ENCODE measurements around the gene BSN.

BSN gene

GRCh38 chr3:49711489-49711888 is 157.2 kb downstream of the BSN start:
- Histone ChIP-seq H3K27ac (ENCODE audit: low read depth in 2 of 2, low read length in 2 of 2) (no peak overlapping the region), H3K9me3 (ENCODE audit: control insufficient read depth in 2 of 2, low read length in 2 of 2) (no peaks in the 10 kb centered on the region), H3K27me3 (ENCODE audit: control insufficient read depth in 2 of 2, insufficient read depth in 2 of 2, low read length in 2 of 2) (no peaks in the 10 kb centered on the region), H3K4me1 (ENCODE audit: control insufficient read depth in 2 of 2, insufficient read depth in 2 of 2, low read length in 2 of 2) (no peaks in the 10 kb centered on the region), H3K9ac (ENCODE audit: low read depth in 1 of 2, low read length in 2 of 2) (no peak overlapping the region), H3K36me3 (ENCODE audit: control insufficient read depth in 2 of 2, insufficient read depth in 2 of 2, low read length in 2 of 2) (peaks cover 10 to 17% of the 10 kb centered on the region in 2 donors), H3K4me3 (ENCODE audit: low read length in 2 of 2) (no peak overlapping the region)

- no peak overlapping the region for H3K4me3 ChIP-seq (ENCODE audit: low read length in 2 of 2)
Observed at GRCh38 chr3:49712166-49712565, 157.9 kb downstream of the BSN start.

GRCh38 chr3:49712631-49713317 is 158.5 kb downstream of the BSN start:
- no peak overlapping the region for H3K9ac ChIP-seq (ENCODE audit: low read depth in 1 of 2, low read length in 2 of 2)
- H3K4me1 ChIP-seq (ENCODE audit: control insufficient read depth in 2 of 2, insufficient read depth in 2 of 2, low read length in 2 of 2) = no peaks in the 10 kb centered on the region
- H3K36me3 ChIP-seq (ENCODE audit: control insufficient read depth in 2 of 2, insufficient read depth in 2 of 2, low read length in 2 of 2) = peaks cover 9 to 10% of the 10 kb centered on the region in 2 donors
- H3K9me3 ChIP-seq (ENCODE audit: control insufficient read depth in 2 of 2, low read length in 2 of 2) = no peaks in the 10 kb centered on the region
- no peak overlapping the region for H3K27ac ChIP-seq (ENCODE audit: low read depth in 2 of 2, low read length in 2 of 2)
- H3K4me3 ChIP-seq (ENCODE audit: low read length in 2 of 2) = no peak overlapping the region
- H3K27me3 ChIP-seq (ENCODE audit: control insufficient read depth in 2 of 2, insufficient read depth in 2 of 2, low read length in 2 of 2) = no peaks in the 10 kb centered on the region

More at GRCh38 chr3:49712166-49712565, 157.9 kb downstream of the BSN start:
- Histone ChIP-seq H3K27ac (ENCODE audit: low read depth in 2 of 2, low read length in 2 of 2) (no peak overlapping the region), H3K36me3 (ENCODE audit: control insufficient read depth in 2 of 2, insufficient read depth in 2 of 2, low read length in 2 of 2) (peaks cover 10 to 11% of the 10 kb centered on the region in 2 donors), H3K9me3 (ENCODE audit: control insufficient read depth in 2 of 2, low read length in 2 of 2) (no peaks in the 10 kb centered on the region), H3K9ac (ENCODE audit: low read depth in 1 of 2, low read length in 2 of 2) (no peak overlapping the region), H3K4me1 (ENCODE audit: control insufficient read depth in 2 of 2, insufficient read depth in 2 of 2, low read length in 2 of 2) (no peaks in the 10 kb centered on the region), H3K27me3 (ENCODE audit: control insufficient read depth in 2 of 2, insufficient read depth in 2 of 2, low read length in 2 of 2) (no peaks in the 10 kb centered on the region)

- Histone ChIP-seq H3K27ac (ENCODE audit: low read depth in 2 of 2, low read length in 2 of 2) (no peak overlapping the region), H3K4me1 (ENCODE audit: control insufficient read depth in 2 of 2, insufficient read depth in 2 of 2, low read length in 2 of 2) (peaks cover 1 to 3% of the 10 kb centered on the region in 2 donors), H3K36me3 (ENCODE audit: control insufficient read depth in 2 of 2, insufficient read depth in 2 of 2, low read length in 2 of 2) (peaks cover 9 to 10% of the 10 kb centered on the region in 2 donors), H3K9ac (ENCODE audit: low read depth in 1 of 2, low read length in 2 of 2) (no peak overlapping the region), H3K4me3 (ENCODE audit: low read length in 2 of 2) (no peak overlapping the region), H3K9me3 (ENCODE audit: control insufficient read depth in 2 of 2, low read length in 2 of 2) (no peaks in the 10 kb centered on the region), H3K27me3 (ENCODE audit: control insufficient read depth in 2 of 2, insufficient read depth in 2 of 2, low read length in 2 of 2) (no peaks in the 10 kb centered on the region)
Observed at GRCh38 chr3:49713336-49714105, 159.2 kb downstream of the BSN start.

- H3K9ac ChIP-seq (ENCODE audit: low read depth in 1 of 2, low read length in 2 of 2) = no peak overlapping the region
- peaks cover 9 to 10% of the 10 kb centered on the region in 2 donors for H3K36me3 ChIP-seq (ENCODE audit: control insufficient read depth in 2 of 2, insufficient read depth in 2 of 2, low read length in 2 of 2)
Observed at GRCh38 chr3:49714728-49715550, 160.7 kb downstream of the BSN start.

GRCh38 chr3:49715611-49716121 is 161.4 kb downstream of the BSN start:
- no peak overlapping the region for H3K9ac ChIP-seq (ENCODE audit: low read depth in 1 of 2, low read length in 2 of 2)
- no peak overlapping the region for H3K27ac ChIP-seq (ENCODE audit: low read depth in 2 of 2, low read length in 2 of 2)
- peaks cover 10 to 11% of the 10 kb centered on the region in 2 donors for H3K36me3 ChIP-seq (ENCODE audit: control insufficient read depth in 2 of 2, insufficient read depth in 2 of 2, low read length in 2 of 2)
- H3K4me3 ChIP-seq (ENCODE audit: low read length in 2 of 2) = no peak overlapping the region
- H3K9me3 ChIP-seq (ENCODE audit: control insufficient read depth in 2 of 2, low read length in 2 of 2) = no peaks in the 10 kb centered on the region
- no peaks in the 10 kb centered on the region for H3K27me3 ChIP-seq (ENCODE audit: control insufficient read depth in 2 of 2, insufficient read depth in 2 of 2, low read length in 2 of 2)
- H3K4me1 ChIP-seq (ENCODE audit: control insufficient read depth in 2 of 2, insufficient read depth in 2 of 2, low read length in 2 of 2) = peaks cover 10 to 13% of the 10 kb centered on the region in 2 donors

More at GRCh38 chr3:49714728-49715550, 160.7 kb downstream of the BSN start:
- H3K9me3 ChIP-seq (ENCODE audit: control insufficient read depth in 2 of 2, low read length in 2 of 2) = no peaks in the 10 kb centered on the region
- no peaks in the 10 kb centered on the region for H3K27me3 ChIP-seq (ENCODE audit: control insufficient read depth in 2 of 2, insufficient read depth in 2 of 2, low read length in 2 of 2)
- H3K4me1 ChIP-seq (ENCODE audit: control insufficient read depth in 2 of 2, insufficient read depth in 2 of 2, low read length in 2 of 2) = peaks cover 10 to 13% of the 10 kb centered on the region in 2 donors
- no peak overlapping the region for H3K4me3 ChIP-seq (ENCODE audit: low read length in 2 of 2)
- no peak overlapping the region for H3K27ac ChIP-seq (ENCODE audit: low read depth in 2 of 2, low read length in 2 of 2)

- Histone ChIP-seq H3K4me3 (ENCODE audit: low read length in 2 of 2) (no peak overlapping the region), H3K9me3 (ENCODE audit: control insufficient read depth in 2 of 2, low read length in 2 of 2) (no peaks in the 10 kb centered on the region), H3K27me3 (ENCODE audit: control insufficient read depth in 2 of 2, insufficient read depth in 2 of 2, low read length in 2 of 2) (no peaks in the 10 kb centered on the region), H3K4me1 (ENCODE audit: control insufficient read depth in 2 of 2, insufficient read depth in 2 of 2, low read length in 2 of 2) (peaks cover 12 to 13% of the 10 kb centered on the region in 2 donors), H3K27ac (ENCODE audit: low read depth in 2 of 2, low read length in 2 of 2) (no peak overlapping the region), H3K36me3 (ENCODE audit: control insufficient read depth in 2 of 2, insufficient read depth in 2 of 2, low read length in 2 of 2) (peaks cover 15 to 16% of the 10 kb centered on the region in 2 donors), H3K9ac (ENCODE audit: low read depth in 1 of 2, low read length in 2 of 2) (no peak overlapping the region)
Observed at GRCh38 chr3:49716169-49716568, 161.9 kb downstream of the BSN start.

GRCh38 chr3:49716691-49717210 is 162.5 kb downstream of the BSN start:
- peaks cover 12 to 13% of the 10 kb centered on the region in 2 donors for H3K4me1 ChIP-seq (ENCODE audit: control insufficient read depth in 2 of 2, insufficient read depth in 2 of 2, low read length in 2 of 2)

GRCh38 chr3:49717211-49717958 is 163.1 kb downstream of the BSN start:
- no peak overlapping the region for H3K9ac ChIP-seq (ENCODE audit: low read depth in 1 of 2, low read length in 2 of 2)
- H3K9me3 ChIP-seq (ENCODE audit: control insufficient read depth in 2 of 2, low read length in 2 of 2) = no peaks in the 10 kb centered on the region
- no peak overlapping the region for H3K27ac ChIP-seq (ENCODE audit: low read depth in 2 of 2, low read length in 2 of 2)
- H3K4me1 ChIP-seq (ENCODE audit: control insufficient read depth in 2 of 2, insufficient read depth in 2 of 2, low read length in 2 of 2) = peaks cover 16 to 18% of the 10 kb centered on the region in 2 donors
- H3K27me3 ChIP-seq (ENCODE audit: control insufficient read depth in 2 of 2, insufficient read depth in 2 of 2, low read length in 2 of 2) = no peaks in the 10 kb centered on the region
- H3K36me3 ChIP-seq (ENCODE audit: control insufficient read depth in 2 of 2, insufficient read depth in 2 of 2, low read length in 2 of 2) = peaks cover 23 to 24% of the 10 kb centered on the region in 2 donors
- no peak overlapping the region for H3K4me3 ChIP-seq (ENCODE audit: low read length in 2 of 2)

More at GRCh38 chr3:49716691-49717210, 162.5 kb downstream of the BSN start:
- Histone ChIP-seq H3K36me3 (ENCODE audit: control insufficient read depth in 2 of 2, insufficient read depth in 2 of 2, low read length in 2 of 2) (peaks cover 20 to 22% of the 10 kb centered on the region in 2 donors), H3K9ac (ENCODE audit: low read depth in 1 of 2, low read length in 2 of 2) (no peak overlapping the region), H3K9me3 (ENCODE audit: control insufficient read depth in 2 of 2, low read length in 2 of 2) (no peaks in the 10 kb centered on the region), H3K27ac (ENCODE audit: low read depth in 2 of 2, low read length in 2 of 2) (no peak overlapping the region), H3K27me3 (ENCODE audit: control insufficient read depth in 2 of 2, insufficient read depth in 2 of 2, low read length in 2 of 2) (no peaks in the 10 kb centered on the region), H3K4me3 (ENCODE audit: low read length in 2 of 2) (no peak overlapping the region)

Measured in mucosa of rectum (tissue), 2 donors.